SH-SY5Y (cell line): ENCODE measurements around the gene BUD23.

ENCODE experiments used
- GATA2 ChIP-seq: IDR thresholded peaks from 2 replicates; pipeline ENCODE4 v1.6.1; 2011; ENCODE audit warnings: mild to moderate bottlenecking, low read depth, low read length
- GATA3 ChIP-seq: IDR thresholded peaks from 2 replicates; pipeline ENCODE4 v1.6.1; 2011; ENCODE audit warnings: low read depth, mild to moderate bottlenecking, low read length, moderate library complexity

- TF ChIP-seq GATA2 (no peak), GATA3 (no peak)
Observed at GRCh38 chr7:73715648-73716317, 32.4 kb downstream of the BUD23 start.
